Uterus (tissue), 2 donors: ENCODE measurements around the gene COPZ1.

Experiments
- POLR2A ChIP-seq, 2 donors: fragments of 450-650 bp; IDR thresholded peaks; one replicate each; pipeline ENCODE4 v1.6.1; 2016; ENCODE audit warnings: antibody characterized with exemption in 2 of 2, mild to moderate bottlenecking in 1 of 2, moderate library complexity in 1 of 2
- TF ChIP-seq, protein P1 (sequence below), 4 experiments: fragments of 200-600 bp in 2 of 4; fragments of 450-650 bp in 2 of 4; sonication (generic) in 2 of 4; IDR thresholded peaks; one replicate each; pipeline ENCODE4 v1.5.1; 2016 to 2019; ENCODE audit warnings: antibody characterized with exemption in 4 of 4, mild to moderate bottlenecking in 2 of 4, moderate library complexity in 1 of 4

- TF ChIP-seq, protein P1, sequence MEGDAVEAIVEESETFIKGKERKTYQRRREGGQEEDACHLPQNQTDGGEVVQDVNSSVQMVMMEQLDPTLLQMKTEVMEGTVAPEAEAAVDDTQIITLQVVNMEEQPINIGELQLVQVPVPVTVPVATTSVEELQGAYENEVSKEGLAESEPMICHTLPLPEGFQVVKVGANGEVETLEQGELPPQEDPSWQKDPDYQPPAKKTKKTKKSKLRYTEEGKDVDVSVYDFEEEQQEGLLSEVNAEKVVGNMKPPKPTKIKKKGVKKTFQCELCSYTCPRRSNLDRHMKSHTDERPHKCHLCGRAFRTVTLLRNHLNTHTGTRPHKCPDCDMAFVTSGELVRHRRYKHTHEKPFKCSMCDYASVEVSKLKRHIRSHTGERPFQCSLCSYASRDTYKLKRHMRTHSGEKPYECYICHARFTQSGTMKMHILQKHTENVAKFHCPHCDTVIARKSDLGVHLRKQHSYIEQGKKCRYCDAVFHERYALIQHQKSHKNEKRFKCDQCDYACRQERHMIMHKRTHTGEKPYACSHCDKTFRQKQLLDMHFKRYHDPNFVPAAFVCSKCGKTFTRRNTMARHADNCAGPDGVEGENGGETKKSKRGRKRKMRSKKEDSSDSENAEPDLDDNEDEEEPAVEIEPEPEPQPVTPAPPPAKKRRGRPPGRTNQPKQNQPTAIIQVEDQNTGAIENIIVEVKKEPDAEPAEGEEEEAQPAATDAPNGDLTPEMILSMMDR (IDR thresholded peaks at IDR 0.05) = no peak
- no peak for TF ChIP-seq POLR2A (IDR thresholded peaks at IDR 0.05)
Measured at GRCh38 chr12:54355104-54355815, 30.3 kb downstream of the COPZ1 start.
